Caki2 (cell line): ENCODE data around the gene INPP5E. TPM values are rescaled to one million over a fixed set of nuclear protein-coding genes. Genes with fewer than 3 reads are reported as not detected.

Experiments
- DNase-seq: peaks from one replicate; pipeline ENCODE4 v3.0.0-alpha.2; 2015; ENCODE audit warnings: low read depth
- in situ Hi-C: cut with HindIII; loops from 2 replicates; pipeline ENCODE4 v1.10.0; 2016; ENCODE audit warnings: low sequenced_read_pairs, low pct_unique_long_range_greater_than_20kb, mixed read lengths
- total RNA-seq: library from RNA; depleted of rRNA; stranded (reverse); fragments of >200 nt; shearing (Covaris generic); gene quantifications from 2 replicates; pipeline ENCODE4 v1.2.3, GENCODE V29; 2014; ENCODE audit warnings: low replicate concordance

Gene INPP5E
- total RNA-seq, 1 experiment from 2014 or later, result 7.7 TPM

DNA sequence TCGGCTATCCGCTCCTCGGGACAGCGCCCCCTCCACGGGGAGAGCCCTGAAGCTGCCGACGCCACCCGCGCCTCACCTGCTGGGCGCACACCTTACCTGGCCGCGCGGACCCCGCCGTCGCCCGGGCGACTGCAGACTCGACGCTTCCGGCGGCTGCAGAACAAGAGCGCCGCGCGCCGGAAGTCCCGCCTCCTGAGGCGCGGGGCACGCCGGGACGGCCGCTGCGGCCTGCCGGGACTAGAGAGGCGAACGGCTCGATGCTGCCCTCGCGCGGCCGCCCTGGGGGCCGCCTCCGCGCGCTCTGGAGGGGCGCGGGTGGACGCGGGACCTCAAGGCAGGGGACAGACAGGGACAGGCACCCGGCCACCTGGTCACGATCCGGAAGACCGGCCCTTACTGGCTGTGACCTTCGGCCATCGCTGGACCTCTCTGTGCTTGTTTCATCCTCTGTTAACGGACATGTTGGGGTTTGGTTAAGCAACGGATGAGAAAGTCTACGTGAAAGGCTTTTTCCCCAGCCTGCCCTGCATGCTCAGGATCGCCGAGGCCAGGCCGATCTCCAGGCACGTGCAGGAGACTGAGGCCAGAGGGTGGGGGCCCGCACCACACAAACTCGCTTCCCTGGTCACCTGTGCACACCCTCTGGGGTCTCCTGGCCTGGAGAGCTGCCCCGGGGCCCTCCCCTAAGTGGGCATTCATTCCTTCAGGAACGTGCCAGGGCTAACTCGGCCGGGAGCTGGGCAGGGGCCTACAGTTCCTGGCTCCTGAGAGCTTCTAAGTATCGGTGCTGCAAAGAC is 39.4 kb downstream of the INPP5E start, which contains the start of gene SNAPC4:
Gene SNAPC4 (minus strand): TSS at position 133 of the 797 bp plus-strand sequence. CDS start 1,742 bp downstream, outside the sequence.
- in situ Hi-C loops, result no loop called here
- DNase-seq, result peak; percentile 76

GRCh38 chr9:136399176-136400037 is 40.2 kb downstream of the INPP5E start:
- in situ Hi-C loops, result no loop called here
- no peak for DNase-seq

DNA sequence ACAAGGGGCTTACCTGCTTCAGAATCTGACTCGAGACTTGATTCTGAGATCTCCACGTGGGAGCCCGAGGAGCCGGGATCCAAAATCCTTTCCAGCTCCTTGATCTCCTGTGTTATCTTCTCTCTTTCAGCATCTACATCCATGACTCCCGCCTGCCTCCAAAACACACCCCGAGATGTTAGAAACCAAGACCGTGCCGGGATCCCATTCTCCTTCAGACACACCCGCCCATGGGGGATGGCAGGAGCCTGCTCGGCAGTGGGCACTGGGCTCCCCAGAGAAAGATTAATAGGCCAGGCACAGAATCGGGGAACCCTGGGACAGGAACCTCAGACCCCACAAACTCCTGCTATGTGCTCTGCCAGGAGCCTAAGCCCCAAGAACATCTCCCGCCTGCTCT is 41.4 kb downstream of the INPP5E start:
- in situ Hi-C loops, result no loop called here
- DNase-seq, result no peak

DNA sequence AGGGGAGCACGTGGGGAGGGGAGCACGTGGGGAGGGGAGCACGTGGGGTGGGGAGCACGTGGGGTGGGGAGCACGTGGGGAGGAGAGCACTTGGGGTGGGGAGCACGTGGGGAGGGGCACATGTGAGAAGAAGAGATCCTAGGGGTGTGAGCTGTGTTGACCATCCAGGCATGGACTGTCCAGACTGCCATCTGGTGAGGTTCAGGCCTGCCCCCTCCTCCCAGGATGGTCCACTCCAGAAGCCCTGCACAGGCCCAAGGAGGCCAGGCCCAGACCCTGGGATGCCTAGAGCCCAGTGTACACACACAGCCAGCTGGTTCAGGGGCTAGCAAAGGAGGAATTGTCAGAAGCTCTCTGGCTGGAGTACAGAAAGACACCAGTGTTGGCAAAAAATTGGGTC is 42.0 kb downstream of the INPP5E start:
- no peak for DNase-seq
- in situ Hi-C loops, result no loop called here

GRCh38 chr9:136396219-136396515 is 43.5 kb downstream of the INPP5E start:
- in situ Hi-C loops, result no loop called here
- no peak for DNase-seq

DNA sequence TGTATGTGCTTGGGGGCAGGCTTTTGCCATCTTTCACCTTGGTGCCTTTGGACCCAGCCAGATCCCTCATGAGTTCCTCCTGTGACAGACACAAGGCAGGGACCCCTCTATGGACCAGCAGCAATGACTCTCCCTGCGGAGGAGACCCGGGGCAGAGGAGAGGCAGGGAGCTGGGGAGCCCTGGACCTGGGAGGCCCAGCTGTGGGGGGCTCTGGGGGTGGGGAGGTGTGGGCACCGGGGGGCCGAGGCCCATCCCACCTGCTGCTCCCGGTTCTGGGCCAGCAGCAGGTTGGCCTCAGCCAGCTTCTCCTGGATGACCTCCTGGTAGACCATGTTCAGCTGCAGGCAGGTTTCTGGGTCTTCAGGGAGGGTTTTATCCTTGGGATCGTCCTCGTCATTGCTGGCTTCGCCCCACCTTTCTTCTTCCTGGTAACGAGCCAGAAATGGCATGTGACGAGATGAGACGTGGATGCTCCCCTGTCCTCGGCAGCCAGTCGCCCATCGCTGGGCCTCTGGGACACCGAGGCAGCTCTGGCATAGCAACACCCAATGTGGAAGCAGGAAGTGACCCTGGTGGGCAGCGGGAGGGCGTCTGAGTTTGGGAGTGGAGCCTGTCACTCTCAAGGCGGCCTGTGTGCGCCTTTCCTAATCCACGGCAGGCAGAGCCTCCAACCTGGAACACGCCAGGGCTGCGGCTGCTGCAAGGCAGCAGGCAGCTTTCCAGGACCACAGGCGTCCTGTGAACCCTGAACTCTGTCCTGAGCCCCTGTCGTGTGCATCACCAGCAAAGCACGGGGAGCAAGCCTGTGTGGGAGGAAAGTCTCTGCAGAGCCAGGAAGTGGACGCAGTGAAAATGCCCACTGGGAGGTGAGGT is 44.1 kb downstream of the INPP5E start:
- in situ Hi-C loops, result no loop called here

DNA sequence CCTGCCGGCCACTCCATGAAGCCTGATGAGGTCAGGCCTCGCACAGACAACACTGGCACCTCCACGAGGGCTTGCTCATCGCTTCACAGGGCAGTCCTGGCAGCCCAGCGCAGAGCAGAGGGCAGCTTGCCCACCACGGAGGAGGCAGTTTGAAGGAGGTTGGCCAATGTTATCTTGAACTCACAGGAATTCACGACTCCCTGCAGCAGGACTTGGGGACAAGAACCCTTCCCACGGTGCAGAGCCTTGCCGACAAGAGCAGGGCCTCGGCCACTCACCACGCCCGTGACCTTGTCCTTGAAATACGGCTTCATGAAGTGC is 44.7 kb downstream of the INPP5E start:
- in situ Hi-C loops, result no loop called here
- no peak for DNase-seq

More for the DNA sequence above, 44.1 kb downstream of the INPP5E start:
- no peak for DNase-seq

GRCh38 chr9:136394312-136395019 is 45.2 kb downstream of the INPP5E start:
- DNase-seq, result no peak
- in situ Hi-C loops, result no loop called here

DNA sequence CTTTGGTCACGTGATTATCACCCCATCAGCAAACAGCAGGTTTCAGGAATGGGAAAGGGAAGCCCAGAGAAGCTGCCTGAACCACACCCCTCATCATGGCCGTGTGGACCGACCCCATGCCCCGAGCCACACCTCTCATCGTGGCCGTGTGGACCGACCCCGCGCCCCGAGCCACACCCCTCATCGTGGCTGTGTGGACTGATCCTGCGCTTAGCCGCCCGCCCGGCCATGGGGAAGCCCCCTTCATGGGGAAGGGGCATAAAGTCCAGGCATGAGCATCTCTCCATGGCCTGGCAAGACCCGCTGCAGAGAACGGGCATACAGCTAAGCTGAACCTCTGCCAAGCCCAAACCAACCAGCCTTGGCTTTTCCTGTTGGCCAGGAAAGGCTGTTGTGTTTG is 46.1 kb downstream of the INPP5E start:
- DNase-seq, result no peak
- in situ Hi-C loops, result no loop called here

DNA sequence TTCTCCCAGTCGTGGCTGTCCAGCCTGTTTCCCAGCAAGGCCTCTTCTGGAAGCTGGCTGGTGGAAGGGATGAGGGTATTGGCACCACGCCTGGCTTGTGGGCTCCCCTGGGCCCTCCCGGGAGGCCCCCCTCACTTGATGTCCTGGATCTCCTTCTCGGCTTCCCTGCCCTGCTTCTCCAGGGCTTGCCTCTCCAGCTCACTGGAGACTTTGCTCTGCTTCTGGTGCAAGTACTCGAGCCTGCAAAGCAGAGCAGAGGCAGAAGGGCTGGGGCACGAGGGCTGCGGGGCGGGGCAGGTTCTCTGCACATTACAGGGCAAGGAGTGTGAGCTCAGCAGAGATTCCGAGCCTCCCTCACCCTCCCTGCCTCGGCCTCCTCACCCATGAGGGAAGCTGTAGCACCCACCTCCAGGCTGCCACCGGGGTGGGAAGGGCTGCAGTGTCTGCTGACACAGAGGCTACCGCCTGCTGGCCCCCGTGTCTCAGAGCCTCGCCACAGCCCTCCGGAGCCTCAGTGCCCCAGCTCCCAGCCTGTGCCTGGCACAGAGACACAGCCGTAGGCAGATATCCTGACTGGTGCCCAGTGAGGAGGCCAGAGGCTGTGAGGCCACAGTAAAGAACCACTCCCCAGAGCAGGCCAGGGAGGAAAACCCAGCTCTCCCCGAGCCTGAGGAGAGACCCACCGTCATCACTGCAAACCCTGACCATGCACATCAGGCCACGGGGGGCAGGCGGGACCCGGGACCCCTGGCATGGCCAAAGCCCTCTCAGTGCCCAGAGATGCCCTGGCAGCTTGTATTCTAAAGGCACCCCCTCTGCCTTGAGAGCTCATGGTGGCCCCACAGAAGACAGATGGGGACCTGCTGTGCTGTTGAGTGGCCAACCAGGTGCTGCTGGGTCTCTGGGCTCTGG is 46.9 kb downstream of the INPP5E start:
- in situ Hi-C loops, result no loop called here
- DNase-seq, result no peak

GRCh38 chr9:136391737-136392537 is 47.7 kb downstream of the INPP5E start:
- in situ Hi-C loops, result no loop called here
- no peak for DNase-seq

- in situ Hi-C loops, result no loop called here
- DNase-seq, result no peak
Observed at GRCh38 chr9:136389396-136389795, 50.2 kb downstream of the INPP5E start.

GRCh38 chr9:136387217-136387616 is 52.4 kb downstream of the INPP5E start:
- DNase-seq, result no peak
- in situ Hi-C loops, result no loop called here

- no peak for DNase-seq
- in situ Hi-C loops, result no loop called here
Observed at GRCh38 chr9:136386018-136386417, 53.6 kb downstream of the INPP5E start.

DNA sequence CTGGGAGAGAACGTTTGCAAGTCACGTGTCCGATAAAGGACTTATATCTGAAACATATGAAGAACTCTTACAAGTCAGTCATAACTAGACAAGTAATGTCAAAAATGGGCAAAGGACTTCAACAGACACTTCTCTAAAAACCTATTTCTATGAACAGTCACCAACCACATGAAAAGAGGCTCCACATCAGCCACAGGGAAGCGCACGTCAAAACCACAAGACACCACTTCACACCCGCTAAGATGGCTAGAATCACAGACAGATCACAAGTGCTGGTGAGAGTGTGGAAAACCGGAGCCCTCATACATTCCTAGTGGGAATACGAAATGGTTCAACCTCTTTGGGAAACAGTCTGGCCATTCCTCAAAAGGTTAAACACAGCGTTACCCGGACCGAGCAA is 54.6 kb downstream of the INPP5E start:
- in situ Hi-C loops, result no loop called here
- no peak for DNase-seq

DNA sequence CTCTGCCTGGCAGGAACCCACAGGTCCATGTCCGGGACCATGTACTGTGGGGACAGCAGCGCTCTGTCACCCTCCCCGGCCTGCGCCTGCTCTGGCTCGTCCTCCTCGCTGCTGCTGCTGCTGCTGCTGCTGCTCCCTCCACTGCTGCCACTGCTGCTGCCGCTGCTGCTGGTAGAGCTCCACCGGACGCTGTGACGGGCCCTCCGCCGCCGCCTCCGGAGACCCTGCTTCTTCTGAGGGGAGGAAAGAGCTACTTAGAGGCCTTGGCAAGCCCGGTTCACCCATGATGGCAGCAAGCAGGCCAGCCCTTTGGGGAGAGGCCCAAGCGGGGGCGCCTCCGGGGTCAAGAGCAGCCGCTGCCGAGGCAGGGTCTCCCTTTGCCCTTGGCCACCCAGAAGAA is 56.2 kb downstream of the INPP5E start:
- DNase-seq, result no peak
- in situ Hi-C loops, result no loop called here
